HG03432 (cell line): ENCODE data around the gene ERRFI1.
"Not testable (repeated sequence)": the region's sequence is repeated elsewhere in the genome, so short reads cannot be mapped to it uniquely, and the experiment has no call there.

Experiments
- ATAC-seq: cut with Tn5 transposase; IDR thresholded peaks from one replicate; pipeline ENCODE4 v1.9.1; 2021; ENCODE audit warnings: mild to moderate bottlenecking, moderate library complexity; ENCODE audit not compliant: unreplicated experiment

Gene ERRFI1

DNA sequence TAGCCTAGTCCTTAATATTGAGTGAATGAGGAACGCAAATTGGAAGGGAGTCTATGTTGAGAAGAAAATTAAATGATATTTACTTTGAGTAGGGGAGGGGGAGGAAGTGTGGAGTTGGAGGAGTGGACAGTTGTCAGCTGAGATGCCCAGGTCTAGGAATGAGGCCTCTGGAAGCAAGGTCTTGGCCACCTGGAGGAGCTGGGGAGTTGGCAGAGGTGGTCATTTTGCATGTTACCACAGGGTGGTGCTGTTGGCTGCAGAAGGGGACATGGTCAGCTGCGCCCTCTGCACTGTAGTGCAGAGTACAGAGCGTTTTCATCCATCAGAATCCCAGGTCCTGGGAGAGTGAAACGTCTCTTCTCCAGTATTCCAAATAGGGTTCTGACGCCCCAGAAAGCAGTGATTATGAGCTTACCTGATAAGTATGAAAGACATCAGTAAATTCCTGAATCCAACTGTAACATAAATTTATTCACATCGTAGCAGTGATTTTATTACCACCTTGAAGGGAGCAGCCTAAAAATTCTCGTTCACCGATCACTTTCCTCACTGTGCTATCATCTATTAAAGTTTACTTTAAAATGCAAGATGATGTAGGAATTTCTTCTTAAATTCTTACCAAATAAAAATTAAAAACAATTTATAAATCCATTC lies 50.8 kb downstream of the ERRFI1 start:
- ATAC-seq = no peak

DNA sequence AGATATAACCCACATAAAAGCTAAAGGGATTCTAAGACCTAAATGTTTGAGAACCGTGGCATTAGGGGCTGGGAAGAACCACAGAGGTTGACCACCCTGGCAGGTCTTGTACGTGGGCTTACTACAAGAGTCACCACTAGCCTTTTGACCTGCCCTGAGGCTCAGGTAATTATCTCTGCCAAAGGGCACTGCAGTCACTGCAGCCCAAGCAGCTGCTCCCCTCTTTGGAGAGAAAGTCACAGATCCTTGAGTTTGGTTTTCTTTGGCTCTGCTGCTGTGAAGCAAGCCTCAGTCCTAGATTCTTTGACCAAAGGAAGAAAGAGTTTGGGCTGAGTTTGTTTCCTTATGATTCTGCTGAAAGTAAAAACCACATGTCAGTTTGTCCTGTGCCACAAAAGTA lies 53.0 kb downstream of the ERRFI1 start:
- no peak for ATAC-seq

DNA sequence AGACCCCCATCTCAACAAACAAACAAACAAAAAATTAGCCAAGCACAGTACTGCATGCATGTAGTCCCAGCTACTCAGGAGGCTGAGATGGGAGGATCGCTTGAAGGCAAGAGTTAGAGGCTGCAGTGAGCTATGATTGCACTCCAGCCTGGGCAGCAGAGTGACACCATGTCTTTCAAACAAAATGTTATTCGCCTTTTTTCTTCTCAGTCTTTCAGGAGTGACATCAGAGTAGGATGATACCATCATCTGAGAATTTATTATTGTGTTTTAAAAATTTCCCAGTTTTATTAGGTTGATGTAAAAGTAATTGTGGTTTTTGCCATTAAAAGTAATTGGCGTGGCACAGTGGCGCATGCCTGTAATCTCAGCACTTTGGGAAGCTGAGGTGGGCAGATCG lies 53.8 kb downstream of the ERRFI1 start:
- ATAC-seq = no peak

DNA sequence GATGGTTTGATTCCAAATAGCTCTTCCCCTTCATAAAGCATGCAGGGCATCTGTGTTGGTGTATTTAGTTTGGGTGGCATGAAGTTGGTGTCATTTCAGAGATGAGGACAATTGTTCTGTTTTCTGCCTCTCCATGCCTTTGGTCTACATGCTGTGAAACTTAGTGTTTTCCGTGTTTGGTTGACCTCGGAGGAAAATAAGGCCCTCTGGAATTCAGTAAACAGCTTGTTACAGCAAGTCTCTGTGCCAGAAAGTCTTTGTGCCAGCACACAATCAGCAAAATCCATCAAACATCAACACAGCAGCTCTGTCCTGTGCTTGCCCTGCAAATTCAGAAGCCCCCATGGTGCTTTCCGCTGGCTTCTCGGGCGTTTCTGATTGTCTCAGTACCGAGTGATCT lies 55.1 kb downstream of the ERRFI1 start:
- no peak for ATAC-seq

DNA sequence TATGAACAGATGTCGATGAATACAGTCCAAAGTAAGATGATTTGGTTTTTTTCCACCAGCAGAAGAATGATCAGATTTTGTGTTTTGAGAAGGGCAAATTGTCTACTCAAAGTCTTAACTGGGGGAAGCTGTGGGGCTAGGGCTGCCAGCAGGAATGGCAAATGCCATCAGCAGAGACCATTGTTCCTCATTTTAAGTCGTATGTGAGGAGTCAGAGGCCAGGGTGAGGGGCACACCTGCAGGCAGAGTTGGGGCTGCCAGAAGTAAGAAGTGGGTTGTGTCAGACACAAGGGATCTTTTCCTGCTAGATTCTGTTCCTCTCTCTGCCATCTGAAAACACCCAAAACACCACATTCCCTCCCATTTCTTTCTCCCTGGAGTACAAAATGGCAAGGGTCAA lies 55.9 kb downstream of the ERRFI1 start:
- ATAC-seq = no peak

DNA sequence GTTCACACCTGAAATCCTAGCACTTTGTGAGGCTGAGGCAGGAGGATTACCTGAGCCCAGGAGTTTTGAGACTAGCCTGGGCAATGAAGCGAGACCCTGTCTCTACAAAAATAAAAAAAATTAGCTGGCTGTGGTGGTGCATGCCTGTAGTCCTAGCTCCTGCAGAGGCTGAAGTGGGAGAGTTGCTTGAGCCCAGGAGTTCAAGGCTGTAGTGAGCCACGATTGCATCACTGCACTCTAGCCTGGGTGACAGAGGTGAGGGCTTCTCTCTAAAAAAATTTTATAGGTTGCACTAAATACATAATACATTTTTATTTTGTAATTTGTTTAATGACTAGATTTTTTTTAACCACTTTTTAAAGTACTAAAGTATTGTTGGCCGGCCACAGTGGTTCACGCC lies 58.5 kb downstream of the ERRFI1 start:
- no peak for ATAC-seq

DNA sequence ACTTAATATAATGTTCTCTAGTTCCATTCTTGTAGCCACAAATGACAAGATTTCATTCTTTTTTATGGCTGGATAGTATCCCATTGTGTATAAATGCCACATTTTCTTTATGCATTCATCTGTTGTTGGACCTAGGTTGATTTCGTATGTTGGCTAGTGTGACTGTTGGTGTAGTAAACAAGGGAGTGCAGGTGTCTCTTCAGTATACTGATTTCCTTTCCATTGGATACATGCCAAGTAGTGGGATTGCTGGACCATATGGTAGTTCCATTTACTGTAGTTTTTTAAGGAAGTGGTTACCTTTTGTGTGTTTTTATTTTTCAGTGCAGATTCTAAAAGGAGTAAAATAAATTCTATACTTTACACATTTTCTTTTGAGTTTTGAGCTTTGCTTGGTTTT lies 58.9 kb downstream of the ERRFI1 start:
- ATAC-seq = no peak

DNA sequence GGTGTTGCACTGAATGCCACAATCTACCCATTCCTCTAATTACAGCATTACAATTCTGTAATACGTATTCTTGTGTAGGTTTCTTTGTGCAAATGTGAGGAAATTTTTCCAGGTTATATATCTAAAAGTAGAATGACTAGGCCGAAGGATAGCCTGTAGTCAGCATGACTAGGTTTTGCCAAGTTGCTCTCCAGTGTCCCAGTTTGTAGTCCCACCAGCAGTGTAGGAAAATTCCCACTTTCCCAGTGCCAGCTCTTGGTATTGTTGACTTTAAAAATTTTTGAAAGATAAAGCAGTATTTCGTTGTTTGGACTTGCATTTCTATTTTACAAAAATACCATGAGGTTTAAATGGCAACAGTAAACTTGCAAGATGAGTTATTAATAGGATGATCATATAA lies 61.6 kb downstream of the ERRFI1 start:
- ATAC-seq = no peak

DNA sequence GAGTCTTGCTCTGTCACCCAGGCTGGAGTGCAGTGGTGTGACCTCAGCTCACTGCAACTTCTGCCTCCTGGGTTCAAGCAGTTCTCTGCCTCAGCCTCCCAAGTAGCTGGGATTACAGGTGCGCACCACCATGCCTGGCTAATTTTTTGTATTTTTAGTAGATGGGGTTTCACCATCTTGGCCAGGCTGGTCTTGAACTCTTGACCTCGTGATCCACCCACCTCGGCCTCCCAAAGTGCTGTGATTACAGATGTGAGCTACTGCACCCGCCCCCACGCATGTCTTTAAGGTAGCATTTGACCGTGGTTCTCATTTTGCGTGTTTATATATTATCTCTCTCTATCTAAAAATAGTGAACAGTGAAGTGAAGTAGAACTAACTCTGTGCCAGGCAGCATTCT lies 62.3 kb downstream of the ERRFI1 start:
- not testable (repeated sequence) for ATAC-seq

DNA sequence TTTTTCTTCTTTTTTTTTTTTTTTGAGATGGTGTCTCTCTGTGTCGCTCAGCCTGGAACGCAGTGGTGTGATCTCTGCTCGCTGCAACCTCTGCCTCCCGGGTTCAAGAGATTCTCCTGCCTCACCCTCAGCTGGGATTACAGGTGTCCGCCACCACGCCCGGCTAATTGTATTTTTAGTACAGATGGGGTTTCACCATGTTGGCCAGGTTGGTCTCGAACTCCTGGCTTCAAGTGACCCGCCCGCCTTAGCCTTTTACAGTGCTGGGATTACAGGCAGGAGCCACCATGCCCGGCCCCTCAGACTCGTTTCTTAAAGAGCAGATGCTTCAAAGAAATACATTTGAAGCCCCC lies 62.8 kb downstream of the ERRFI1 start:
- ATAC-seq = not testable (repeated sequence)

DNA sequence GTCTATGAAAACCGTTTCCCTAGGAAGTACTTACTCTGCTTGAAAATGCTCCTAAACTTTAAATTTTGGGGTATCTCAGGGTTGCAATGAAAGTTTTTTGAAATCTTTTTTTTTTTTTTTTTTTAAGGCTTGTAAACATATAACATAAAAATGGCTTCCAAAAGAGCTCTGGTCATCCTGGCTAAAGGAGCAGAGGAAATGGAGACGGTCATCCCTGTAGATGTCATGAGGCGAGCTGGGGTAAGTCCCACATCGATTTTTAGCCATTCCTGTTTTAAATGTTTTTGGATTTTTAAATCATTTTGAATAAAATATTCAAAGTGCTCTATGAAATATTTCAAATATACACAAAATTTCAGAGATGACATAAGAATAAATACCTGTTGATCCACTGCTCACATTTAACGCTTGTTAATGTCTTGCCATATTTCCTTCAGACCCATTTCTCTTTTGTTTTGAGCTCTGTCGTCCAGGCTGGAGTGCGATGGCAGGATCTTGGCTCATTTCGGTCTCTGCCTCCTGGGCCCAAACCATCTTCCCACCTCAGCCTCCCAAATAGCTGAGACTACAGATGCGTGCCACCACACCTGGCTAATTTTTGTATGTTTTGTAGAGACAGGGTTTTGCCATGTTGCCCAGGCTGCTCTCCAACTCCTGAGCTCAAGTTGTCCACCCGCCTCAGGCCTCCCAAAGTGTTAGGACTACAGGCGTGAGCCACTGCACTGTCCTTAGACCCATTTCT lies 63.3 kb downstream of the ERRFI1 start:
- ATAC-seq = no peak

DNA sequence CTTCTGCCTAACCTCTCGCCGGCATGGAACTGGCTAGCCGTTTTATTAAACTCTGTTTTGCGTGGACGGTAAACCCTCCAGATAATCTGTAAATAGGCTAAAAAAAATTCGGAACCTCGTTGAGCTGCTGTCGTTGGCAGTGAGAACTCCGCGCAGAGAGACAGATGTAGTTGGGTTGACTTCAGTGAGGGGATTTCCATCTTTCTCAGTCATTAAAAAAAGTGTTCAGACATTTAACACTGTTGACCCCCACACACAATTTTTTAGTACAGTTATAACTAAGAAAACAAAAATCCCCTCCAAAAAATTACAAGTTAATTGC lies 64.1 kb downstream of the ERRFI1 start:
- ATAC-seq = peak; percentile 9
